GM12878 (cell line): ENCODE data around the gene ARHGAP21. TPM values are rescaled to one million over a fixed set of nuclear protein-coding genes. Genes with fewer than 3 reads are reported as not detected.

Experiments used
- CEBPB ChIP-seq, 2 experiments: fragments of 150-350 bp in 1 of 2; IDR thresholded peaks; 2 replicates each; pipeline ENCODE4 v1.6.1; 2012 to 2014; ENCODE audit warnings: low read depth in 2 of 2, low read length in 2 of 2, borderline replicate concordance in 1 of 2, inconsistent platforms in 1 of 2
- DPF2 ChIP-seq: fragments of 450-650 bp; IDR thresholded peaks from 2 replicates; pipeline ENCODE4 v1.6.1; 2017; ENCODE audit warnings: mild to moderate bottlenecking
- EGR1 ChIP-seq, 2 experiments: IDR thresholded peaks; 1 replicate in 1 of 2; 2 replicates in 1 of 2; pipeline ENCODE4 v1.6.1; 2011 to 2012; ENCODE audit warnings: low read depth in 2 of 2, low read length in 2 of 2, borderline replicate concordance in 1 of 2, mild to moderate bottlenecking in 1 of 2, moderate library complexity in 1 of 2
- EP300 ChIP-seq, 2 experiments: fragments of 150-350 bp in 1 of 2; IDR thresholded peaks; 2 replicates each; pipeline ENCODE4 v1.6.1; 2011 to 2012; ENCODE audit warnings: low read depth in 2 of 2, low read length in 2 of 2, borderline replicate concordance in 1 of 2, improper control_type of control experiment in 1 of 2, inconsistent platforms in 1 of 2; ENCODE audit not compliant: control insufficient read depth in 1 of 2
- GATAD2B ChIP-seq: fragments of 450-650 bp; conservative IDR thresholded peaks from 2 replicates; pipeline ENCODE4 v1.6.1; 2017; ENCODE audit warnings: low read depth, mild to moderate bottlenecking, moderate library complexity
- HDGF ChIP-seq: fragments of 450-650 bp; IDR thresholded peaks from 2 replicates; pipeline ENCODE4 v1.6.1; 2016; ENCODE audit warnings: antibody characterized with exemption
- IKZF1 ChIP-seq: fragments of 450-650 bp; conservative IDR thresholded peaks from 2 replicates; pipeline ENCODE4 v1.6.1; 2017; ENCODE audit warnings: antibody characterized with exemption, mild to moderate bottlenecking
- MEF2A ChIP-seq: IDR thresholded peaks from 2 replicates; pipeline ENCODE4 v1.6.1; 2011; ENCODE audit warnings: low read depth, mild to moderate bottlenecking, low read length, moderate library complexity; ENCODE audit not compliant: insufficient read depth
- POU2F2 ChIP-seq: IDR thresholded peaks from 3 replicates; pipeline ENCODE4 v1.6.1; 2011; ENCODE audit warnings: low read depth, mild to moderate bottlenecking, low read length, borderline replicate concordance
- SMARCA5 ChIP-seq: fragments of 450-650 bp; IDR thresholded peaks from 2 replicates; pipeline ENCODE4 v1.6.1; 2017; ENCODE audit warnings: mild to moderate bottlenecking
- SUZ12 ChIP-seq: fragments of 200-600 bp; sonication (generic); IDR thresholded peaks from one replicate; pipeline ENCODE4 v1.6.1; 2018; ENCODE audit warnings: antibody characterized with exemption, mild to moderate bottlenecking; ENCODE audit not compliant: unreplicated experiment
- TAF1 ChIP-seq: IDR thresholded peaks from 2 replicates; pipeline ENCODE4 v1.6.1; 2011; ENCODE audit warnings: mild to moderate bottlenecking, low read depth, low read length, borderline replicate concordance
- TCF3 ChIP-seq: IDR thresholded peaks from 2 replicates; pipeline ENCODE4 v1.6.1; 2012; ENCODE audit warnings: low read depth, mild to moderate bottlenecking, low read length, borderline replicate concordance; ENCODE audit not compliant: insufficient read depth
- TCF7 ChIP-seq: IDR thresholded peaks from 2 replicates; pipeline ENCODE4 v1.6.1; 2014; ENCODE audit warnings: antibody characterized with exemption, borderline replicate concordance
- YBX1 ChIP-seq: fragments of 450-650 bp; IDR thresholded peaks from 2 replicates; pipeline ENCODE4 v1.6.1; 2016; ENCODE audit warnings: antibody characterized with exemption
- YY1 ChIP-seq: IDR thresholded peaks from 2 replicates; pipeline ENCODE4 v1.6.1; 2011; ENCODE audit warnings: low read depth, mild to moderate bottlenecking, low read length
- ZNF217 ChIP-seq: fragments of 450-650 bp; IDR thresholded peaks from 2 replicates; pipeline ENCODE4 v1.6.1; 2017; ENCODE audit warnings: antibody characterized with exemption, mild to moderate bottlenecking
- polyA plus RNA-seq, 11 experiments: library from polyadenylated mRNA; depleted of rRNA in 4 of 11; unstranded in 6 of 11; stranded (reverse) in 5 of 11; fragments of >200 nt; fragmentation: Nextera tagmentation in 4 of 11; fragmentation: Illumina TruSeq in 1 of 11; extraction: Ambion mirVana in 4 of 11; extraction: Trizol in 1 of 11; gene quantifications; 1 replicate in 1 of 11; 2 replicates in 10 of 11; pipeline versions ENCODE4 v1.2.1 to v1.2.3, GENCODE V29; 2011 to 2016; ENCODE audit warnings: inconsistent platforms in 2 of 11, missing spikeins in 2 of 11, low read depth in 1 of 11
- total RNA-seq, 4 experiments: library from RNA; depleted of rRNA in 3 of 4; stranded (reverse); fragments of >200 nt in 3 of 4; fragmentation: Illumina TruSeq in 1 of 4; extraction: Trizol in 1 of 4; gene quantifications; 2 replicates each; pipeline versions ENCODE4 v1.2.1 to v1.2.3, GENCODE V29; 2013 to 2021
- TF ChIP-seq, protein P1 (sequence below): fragments of 450-650 bp; formaldehyde crosslinking; IDR thresholded peaks from 2 replicates; pipeline ENCODE4 v1.4.0; 2020; ENCODE audit warnings: mild to moderate bottlenecking, moderate library complexity
- TF ChIP-seq, protein P2 (sequence below): fragments of 450-650 bp; IDR thresholded peaks from 2 replicates; pipeline ENCODE4 v1.6.1; 2017; ENCODE audit warnings: borderline replicate concordance
- TF ChIP-seq, protein P3 (sequence below): fragments of 450-650 bp; IDR thresholded peaks from 2 replicates; pipeline ENCODE4 v1.6.1; 2017; ENCODE audit warnings: mild to moderate bottlenecking, low read depth, inconsistent platforms; ENCODE audit not compliant: poor library complexity, severe bottlenecking
- TF ChIP-seq, protein P4 (sequence below): IDR thresholded peaks from 2 replicates; pipeline ENCODE4 v1.6.1; 2011; ENCODE audit warnings: mild to moderate bottlenecking, low read depth, low read length, moderate library complexity; ENCODE audit not compliant: insufficient replicate concordance

Gene ARHGAP21
- total and polyA plus RNA-seq, 10 of the 15 experiments (the other 5 are each of a cell fraction or from before 2014, with no cell fraction given): 11.7 to 103 (median 37.6) TPM

DNA sequence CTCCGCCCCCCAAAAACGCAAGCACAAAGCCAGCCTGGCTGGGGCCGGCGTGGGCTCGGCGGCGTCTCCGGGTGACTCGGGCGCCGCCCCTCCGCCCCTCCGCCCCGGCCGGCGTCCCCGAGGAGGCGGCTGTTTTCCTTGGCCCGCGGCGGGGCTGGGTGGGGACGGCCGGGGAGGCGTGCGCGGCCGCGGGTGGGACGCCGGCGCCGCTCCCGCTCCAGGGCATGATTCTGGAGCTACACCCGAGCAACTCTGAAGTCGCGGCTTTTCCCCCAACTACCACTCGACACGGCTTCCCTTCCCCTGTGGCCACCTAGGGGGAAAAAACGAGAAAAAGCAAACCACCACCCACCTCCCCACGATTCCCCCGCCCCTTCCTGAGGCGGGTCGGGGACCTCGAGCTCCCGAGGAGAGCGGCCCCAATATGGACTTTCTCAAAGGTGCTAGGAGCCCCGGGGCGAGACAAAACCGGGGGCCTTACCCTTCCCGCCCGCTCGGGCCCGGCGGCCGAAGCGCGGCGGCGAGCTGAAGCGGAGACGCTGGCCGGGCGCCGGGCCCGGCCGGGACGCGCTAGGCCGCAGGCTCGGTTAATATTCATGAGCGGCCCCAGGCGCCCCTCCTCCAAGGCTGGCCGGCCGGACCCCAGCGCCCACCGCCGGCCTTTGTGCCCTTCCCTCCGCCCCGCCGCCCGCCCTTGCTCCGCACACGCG, 856 bp downstream of the ARHGAP21 start (continued):
- TF ChIP-seq, protein P1, sequence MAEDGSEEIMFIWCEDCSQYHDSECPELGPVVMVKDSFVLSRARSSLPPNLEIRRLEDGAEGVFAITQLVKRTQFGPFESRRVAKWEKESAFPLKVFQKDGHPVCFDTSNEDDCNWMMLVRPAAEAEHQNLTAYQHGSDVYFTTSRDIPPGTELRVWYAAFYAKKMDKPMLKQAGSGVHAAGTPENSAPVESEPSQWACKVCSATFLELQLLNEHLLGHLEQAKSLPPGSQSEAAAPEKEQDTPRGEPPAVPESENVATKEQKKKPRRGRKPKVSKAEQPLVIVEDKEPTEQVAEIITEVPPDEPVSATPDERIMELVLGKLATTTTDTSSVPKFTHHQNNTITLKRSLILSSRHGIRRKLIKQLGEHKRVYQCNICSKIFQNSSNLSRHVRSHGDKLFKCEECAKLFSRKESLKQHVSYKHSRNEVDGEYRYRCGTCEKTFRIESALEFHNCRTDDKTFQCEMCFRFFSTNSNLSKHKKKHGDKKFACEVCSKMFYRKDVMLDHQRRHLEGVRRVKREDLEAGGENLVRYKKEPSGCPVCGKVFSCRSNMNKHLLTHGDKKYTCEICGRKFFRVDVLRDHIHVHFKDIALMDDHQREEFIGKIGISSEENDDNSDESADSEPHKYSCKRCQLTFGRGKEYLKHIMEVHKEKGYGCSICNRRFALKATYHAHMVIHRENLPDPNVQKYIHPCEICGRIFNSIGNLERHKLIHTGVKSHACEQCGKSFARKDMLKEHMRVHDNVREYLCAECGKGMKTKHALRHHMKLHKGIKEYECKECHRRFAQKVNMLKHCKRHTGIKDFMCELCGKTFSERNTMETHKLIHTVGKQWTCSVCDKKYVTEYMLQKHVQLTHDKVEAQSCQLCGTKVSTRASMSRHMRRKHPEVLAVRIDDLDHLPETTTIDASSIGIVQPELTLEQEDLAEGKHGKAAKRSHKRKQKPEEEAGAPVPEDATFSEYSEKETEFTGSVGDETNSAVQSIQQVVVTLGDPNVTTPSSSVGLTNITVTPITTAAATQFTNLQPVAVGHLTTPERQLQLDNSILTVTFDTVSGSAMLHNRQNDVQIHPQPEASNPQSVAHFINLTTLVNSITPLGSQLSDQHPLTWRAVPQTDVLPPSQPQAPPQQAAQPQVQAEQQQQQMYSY (CRISPR knock-in tag): no peak; the same call in 1 of the 2 replicates
- TF ChIP-seq SUZ12: no peak
- no peak for TF ChIP-seq HDGF
- TF ChIP-seq YY1: no peak; the same call in 1 of the 2 replicates
- TF ChIP-seq, protein P2, sequence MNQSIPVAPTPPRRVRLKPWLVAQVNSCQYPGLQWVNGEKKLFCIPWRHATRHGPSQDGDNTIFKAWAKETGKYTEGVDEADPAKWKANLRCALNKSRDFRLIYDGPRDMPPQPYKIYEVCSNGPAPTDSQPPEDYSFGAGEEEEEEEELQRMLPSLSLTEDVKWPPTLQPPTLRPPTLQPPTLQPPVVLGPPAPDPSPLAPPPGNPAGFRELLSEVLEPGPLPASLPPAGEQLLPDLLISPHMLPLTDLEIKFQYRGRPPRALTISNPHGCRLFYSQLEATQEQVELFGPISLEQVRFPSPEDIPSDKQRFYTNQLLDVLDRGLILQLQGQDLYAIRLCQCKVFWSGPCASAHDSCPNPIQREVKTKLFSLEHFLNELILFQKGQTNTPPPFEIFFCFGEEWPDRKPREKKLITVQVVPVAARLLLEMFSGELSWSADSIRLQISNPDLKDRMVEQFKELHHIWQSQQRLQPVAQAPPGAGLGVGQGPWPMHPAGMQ: no peak
- TF ChIP-seq, protein P3, sequence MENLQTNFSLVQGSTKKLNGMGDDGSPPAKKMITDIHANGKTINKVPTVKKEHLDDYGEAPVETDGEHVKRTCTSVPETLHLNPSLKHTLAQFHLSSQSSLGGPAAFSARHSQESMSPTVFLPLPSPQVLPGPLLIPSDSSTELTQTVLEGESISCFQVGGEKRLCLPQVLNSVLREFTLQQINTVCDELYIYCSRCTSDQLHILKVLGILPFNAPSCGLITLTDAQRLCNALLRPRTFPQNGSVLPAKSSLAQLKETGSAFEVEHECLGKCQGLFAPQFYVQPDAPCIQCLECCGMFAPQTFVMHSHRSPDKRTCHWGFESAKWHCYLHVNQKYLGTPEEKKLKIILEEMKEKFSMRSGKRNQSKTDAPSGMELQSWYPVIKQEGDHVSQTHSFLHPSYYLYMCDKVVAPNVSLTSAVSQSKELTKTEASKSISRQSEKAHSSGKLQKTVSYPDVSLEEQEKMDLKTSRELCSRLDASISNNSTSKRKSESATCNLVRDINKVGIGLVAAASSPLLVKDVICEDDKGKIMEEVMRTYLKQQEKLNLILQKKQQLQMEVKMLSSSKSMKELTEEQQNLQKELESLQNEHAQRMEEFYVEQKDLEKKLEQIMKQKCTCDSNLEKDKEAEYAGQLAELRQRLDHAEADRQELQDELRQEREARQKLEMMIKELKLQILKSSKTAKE: no peak
- TF ChIP-seq TCF3: 0 out of 2 replicates have a peak, but pooled peaks have one; percentile 17
- TF ChIP-seq CEBPB (IDR thresholded peaks at IDR 0.05; ENCODE audit: borderline replicate concordance in 1 of 2, low read depth in 2 of 2, low read length in 2 of 2): no peak
- no peak for TF ChIP-seq YBX1
- TF ChIP-seq GATAD2B: peak; percentile 59
- TF ChIP-seq ZNF217: no peak
- peak; percentile 52; the same call in 1 of the 2 replicates for TF ChIP-seq DPF2
- TF ChIP-seq, protein P4, sequence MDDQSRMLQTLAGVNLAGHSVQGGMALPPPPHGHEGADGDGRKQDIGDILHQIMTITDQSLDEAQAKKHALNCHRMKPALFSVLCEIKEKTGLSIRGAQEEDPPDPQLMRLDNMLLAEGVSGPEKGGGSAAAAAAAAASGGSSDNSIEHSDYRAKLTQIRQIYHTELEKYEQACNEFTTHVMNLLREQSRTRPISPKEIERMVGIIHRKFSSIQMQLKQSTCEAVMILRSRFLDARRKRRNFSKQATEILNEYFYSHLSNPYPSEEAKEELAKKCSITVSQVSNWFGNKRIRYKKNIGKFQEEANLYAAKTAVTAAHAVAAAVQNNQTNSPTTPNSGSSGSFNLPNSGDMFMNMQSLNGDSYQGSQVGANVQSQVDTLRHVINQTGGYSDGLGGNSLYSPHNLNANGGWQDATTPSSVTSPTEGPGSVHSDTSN: no peak
- TF ChIP-seq MEF2A: no peak
- TF ChIP-seq EGR1 (IDR thresholded peaks at IDR 0.05; ENCODE audit: borderline replicate concordance in 1 of 2, low read depth in 2 of 2, low read length in 2 of 2): 0 out of 3 replicates have a peak, but pooled peaks of 1 of the 2 experiments have one; percentile 3
- TF ChIP-seq IKZF1: peak; percentile 68
- TF ChIP-seq EP300 (IDR thresholded peaks at IDR 0.05; ENCODE audit: borderline replicate concordance in 1 of 2, control insufficient read depth in 1 of 2, low read depth in 2 of 2, low read length in 2 of 2): 0 out of 4 replicates have a peak, but pooled peaks of 1 of the 2 experiments have one; percentile 1
- TF ChIP-seq SMARCA5: no peak; the same call in 1 of the 2 replicates
- no peak for TF ChIP-seq TCF7
- TF ChIP-seq POU2F2: no peak
- 0 out of 2 replicates have a peak, but pooled peaks have one; percentile 25 for TF ChIP-seq TAF1
